ENCODE measurements around the gene BGN.

Gene BGN

GRCh38 chrX:153464116-153464515 lies 30.7 kb upstream of the BGN start:
- Histone ChIP-seq H3K27me3 (ENCODE audit: control insufficient read depth, insufficient read depth, low read length) (no peaks in the 10 kb centered on the region), H3K9ac (ENCODE audit: low read depth, low read length) (no peak overlapping the region), H3K9me3 (ENCODE audit: control insufficient read depth, insufficient read depth, low read length) (no peaks in the 10 kb centered on the region), H3K4me3 (ENCODE audit: low read depth, low read length) (no peak overlapping the region), H3K4me1 (ENCODE audit: control insufficient read depth, insufficient read depth, low read length) (no peaks in the 10 kb centered on the region), H3K36me3 (ENCODE audit: control insufficient read depth, insufficient read depth, low read length) (peaks cover 28% of the 10 kb centered on the region)

DNA sequence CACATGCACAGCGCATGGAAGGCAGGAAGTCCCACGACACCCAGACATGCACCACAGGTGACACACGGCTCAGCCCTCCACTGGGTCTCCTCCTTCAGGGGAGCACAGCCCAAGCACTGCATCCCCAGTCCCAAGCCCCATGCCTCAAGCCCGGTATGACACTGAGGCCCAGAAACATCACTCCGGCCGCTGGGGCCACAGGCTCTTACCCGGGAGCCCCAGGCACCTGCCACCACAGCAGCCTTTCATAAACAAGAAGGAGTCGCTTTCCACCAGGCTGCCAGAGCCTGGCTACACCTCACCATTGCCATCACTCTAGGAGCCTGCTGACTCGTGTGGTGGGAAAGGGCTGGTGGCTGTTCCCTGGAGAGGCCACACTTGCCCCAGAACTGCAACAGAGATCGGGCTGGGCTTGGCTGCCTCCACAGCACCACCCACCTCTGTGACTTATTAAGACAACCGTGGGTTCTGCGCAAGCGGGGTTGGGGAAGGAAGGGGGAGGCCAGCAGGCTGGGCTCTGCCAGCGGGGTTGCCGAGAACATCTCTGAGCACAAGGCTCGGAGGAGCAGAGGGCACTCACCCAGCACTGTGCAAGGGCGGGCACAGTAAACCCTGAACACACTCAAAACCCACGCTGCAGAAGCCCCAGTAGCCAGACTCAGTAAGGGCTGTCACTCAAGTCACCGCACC lies 28.9 kb upstream of the BGN start:
- no peaks in the 10 kb centered on the region for H3K27me3 ChIP-seq (ENCODE audit: control insufficient read depth, insufficient read depth, low read length)
- peaks cover 31% of the 10 kb centered on the region for H3K36me3 ChIP-seq (ENCODE audit: control insufficient read depth, insufficient read depth, low read length)
- H3K4me3 ChIP-seq (ENCODE audit: low read depth, low read length) = no peak overlapping the region
- no peaks in the 10 kb centered on the region for H3K9me3 ChIP-seq (ENCODE audit: control insufficient read depth, insufficient read depth, low read length)
- no peak overlapping the region for H3K9ac ChIP-seq (ENCODE audit: low read depth, low read length)
- H3K4me1 ChIP-seq (ENCODE audit: control insufficient read depth, insufficient read depth, low read length) = no peaks in the 10 kb centered on the region

- no peak overlapping the region for H3K4me3 ChIP-seq (ENCODE audit: low read depth, low read length)
- no peaks in the 10 kb centered on the region for H3K4me1 ChIP-seq (ENCODE audit: control insufficient read depth, insufficient read depth, low read length)
- no peaks in the 10 kb centered on the region for H3K27me3 ChIP-seq (ENCODE audit: control insufficient read depth, insufficient read depth, low read length)
- H3K9ac ChIP-seq (ENCODE audit: low read depth, low read length) = no peak overlapping the region
- H3K9me3 ChIP-seq (ENCODE audit: control insufficient read depth, insufficient read depth, low read length) = no peaks in the 10 kb centered on the region
- H3K36me3 ChIP-seq (ENCODE audit: control insufficient read depth, insufficient read depth, low read length) = peaks cover 24% of the 10 kb centered on the region
Observed at GRCh38 chrX:153468008-153468580, 26.7 kb upstream of the BGN start.

GRCh38 chrX:153469811-153470410 lies 24.9 kb upstream of the BGN start:
- peak overlapping the region; percentile 54 for H3K9ac ChIP-seq (ENCODE audit: low read depth, low read length)
- no peaks in the 10 kb centered on the region for H3K9me3 ChIP-seq (ENCODE audit: control insufficient read depth, insufficient read depth, low read length)
- no peaks in the 10 kb centered on the region for H3K4me1 ChIP-seq (ENCODE audit: control insufficient read depth, insufficient read depth, low read length)
- peaks cover 18% of the 10 kb centered on the region for H3K36me3 ChIP-seq (ENCODE audit: control insufficient read depth, insufficient read depth, low read length)
- peak overlapping the region; percentile 71 for H3K4me3 ChIP-seq (ENCODE audit: low read depth, low read length)
- no peaks in the 10 kb centered on the region for H3K27me3 ChIP-seq (ENCODE audit: control insufficient read depth, insufficient read depth, low read length)

DNA sequence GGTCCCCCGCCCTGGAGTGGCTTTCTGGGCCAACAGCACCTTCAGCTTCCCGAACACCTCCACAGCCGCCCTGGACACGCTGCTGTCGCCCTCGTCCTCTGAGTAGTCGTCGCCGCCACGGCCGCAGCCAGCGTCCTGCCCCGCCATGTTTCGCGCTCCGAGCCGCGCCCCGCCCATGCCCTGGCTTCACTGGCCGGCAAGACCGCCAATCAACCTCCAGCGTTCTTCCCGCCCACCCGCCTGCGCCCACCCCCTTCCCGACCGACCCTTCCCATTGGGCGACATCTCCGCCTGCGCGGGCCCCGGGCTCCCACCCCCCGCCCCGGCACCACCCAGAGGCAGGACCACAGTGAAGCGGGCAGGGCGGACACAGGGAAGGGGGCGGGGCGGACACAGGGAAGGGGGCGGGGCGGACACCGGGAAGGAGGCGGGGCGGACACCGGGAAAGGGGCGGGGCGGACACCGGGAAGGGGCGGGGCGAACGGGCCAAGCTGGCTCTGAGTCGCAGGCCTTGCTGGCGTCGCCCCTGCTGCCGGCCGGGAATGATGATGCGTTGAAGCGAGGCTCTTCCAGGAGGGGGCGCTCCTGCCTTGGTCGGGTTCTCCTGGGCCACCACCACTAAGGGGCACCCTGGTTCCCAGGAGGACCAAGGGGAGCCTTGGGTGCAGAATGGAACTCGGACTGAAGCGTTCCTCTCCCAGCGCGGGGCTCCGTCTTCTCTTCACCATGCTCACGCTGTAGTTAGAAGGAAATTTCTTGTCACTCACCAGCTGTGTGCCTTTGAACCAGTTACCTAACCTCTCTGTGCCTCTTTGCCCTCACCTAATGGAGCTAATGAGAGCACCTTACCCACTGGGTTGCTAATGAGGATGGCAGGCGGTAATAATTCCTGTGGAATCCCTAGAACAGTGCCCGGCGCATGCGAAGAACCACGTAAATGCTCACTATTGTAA lies 24.1 kb upstream of the BGN start, which contains the start of gene HAUS7:
HAUS7 (minus strand) TSS at position 166 of the 953 bp plus-strand sequence; CDS start at position 147, 19 bp downstream.
- Histone ChIP-seq H3K27me3 (ENCODE audit: control insufficient read depth, insufficient read depth, low read length) (peaks cover 5% of the 10 kb centered on the region), H3K36me3 (ENCODE audit: control insufficient read depth, insufficient read depth, low read length) (peaks cover 18% of the 10 kb centered on the region), H3K4me3 (ENCODE audit: low read depth, low read length) (peak within 1 kb of the TSS; percentile 71), H3K9me3 (ENCODE audit: control insufficient read depth, insufficient read depth, low read length) (no peaks in the 10 kb centered on the region), H3K9ac (ENCODE audit: low read depth, low read length) (peak within 1 kb of the TSS; percentile 54), H3K4me1 (ENCODE audit: control insufficient read depth, insufficient read depth, low read length) (no peaks in the 10 kb centered on the region)

GRCh38 chrX:153471663-153472280 lies 23.0 kb upstream of the BGN start:
- Histone ChIP-seq H3K9ac (ENCODE audit: low read depth, low read length) (no peak overlapping the region), H3K27me3 (ENCODE audit: control insufficient read depth, insufficient read depth, low read length) (peaks cover 10% of the 10 kb centered on the region), H3K36me3 (ENCODE audit: control insufficient read depth, insufficient read depth, low read length) (peaks cover 18% of the 10 kb centered on the region), H3K4me3 (ENCODE audit: low read depth, low read length) (no peak overlapping the region), H3K9me3 (ENCODE audit: control insufficient read depth, insufficient read depth, low read length) (no peaks in the 10 kb centered on the region), H3K4me1 (ENCODE audit: control insufficient read depth, insufficient read depth, low read length) (no peaks in the 10 kb centered on the region)

- Histone ChIP-seq H3K4me1 (ENCODE audit: control insufficient read depth, insufficient read depth, low read length) (peaks cover 4% of the 10 kb centered on the region), H3K9ac (ENCODE audit: low read depth, low read length) (no peak overlapping the region), H3K4me3 (ENCODE audit: low read depth, low read length) (no peak overlapping the region), H3K27me3 (ENCODE audit: control insufficient read depth, insufficient read depth, low read length) (peaks cover 10% of the 10 kb centered on the region), H3K9me3 (ENCODE audit: control insufficient read depth, insufficient read depth, low read length) (peaks cover 5% of the 10 kb centered on the region), H3K36me3 (ENCODE audit: control insufficient read depth, insufficient read depth, low read length) (peaks cover 10% of the 10 kb centered on the region)
Observed at GRCh38 chrX:153473126-153473525, 21.7 kb upstream of the BGN start.

GRCh38 chrX:153474266-153474665 lies 20.5 kb upstream of the BGN start:
- Histone ChIP-seq H3K4me1 (ENCODE audit: control insufficient read depth, insufficient read depth, low read length) (peaks cover 4% of the 10 kb centered on the region), H3K27me3 (ENCODE audit: control insufficient read depth, insufficient read depth, low read length) (peaks cover 10% of the 10 kb centered on the region), H3K4me3 (ENCODE audit: low read depth, low read length) (no peak overlapping the region), H3K9ac (ENCODE audit: low read depth, low read length) (no peak overlapping the region), H3K36me3 (ENCODE audit: control insufficient read depth, insufficient read depth, low read length) (peaks cover 3% of the 10 kb centered on the region), H3K9me3 (ENCODE audit: control insufficient read depth, insufficient read depth, low read length) (peaks cover 5% of the 10 kb centered on the region)

DNA sequence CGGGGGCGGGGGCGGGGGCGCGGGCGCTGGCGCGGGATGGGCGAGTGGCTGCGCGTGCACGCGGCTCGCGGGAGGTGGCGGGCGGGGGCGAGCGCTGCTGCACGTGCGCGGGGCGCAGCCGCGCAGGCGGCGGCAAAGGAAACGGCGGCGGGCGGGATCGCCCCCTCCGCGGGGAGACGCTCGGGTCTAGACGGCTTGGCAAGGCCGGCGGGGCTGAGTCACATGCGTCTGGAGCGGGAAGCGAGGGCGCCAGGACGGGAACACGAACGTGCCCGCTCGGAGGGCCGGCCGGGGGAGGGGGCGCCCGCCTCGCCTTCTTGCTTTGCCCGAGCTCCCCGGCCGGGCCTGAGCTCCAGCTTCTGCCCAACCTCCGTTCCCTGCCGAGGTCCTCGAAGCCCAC lies 20.1 kb upstream of the BGN start:
- H3K27me3 ChIP-seq (ENCODE audit: control insufficient read depth, insufficient read depth, low read length) = peaks cover 10% of the 10 kb centered on the region
- peaks cover 5% of the 10 kb centered on the region for H3K9me3 ChIP-seq (ENCODE audit: control insufficient read depth, insufficient read depth, low read length)
- H3K4me1 ChIP-seq (ENCODE audit: control insufficient read depth, insufficient read depth, low read length) = peaks cover 4% of the 10 kb centered on the region
- H3K4me3 ChIP-seq (ENCODE audit: low read depth, low read length) = no peak overlapping the region
- H3K36me3 ChIP-seq (ENCODE audit: control insufficient read depth, insufficient read depth, low read length) = peaks cover 1% of the 10 kb centered on the region
- H3K9ac ChIP-seq (ENCODE audit: low read depth, low read length) = no peak overlapping the region

- H3K4me3 ChIP-seq (ENCODE audit: low read depth, low read length) = no peak overlapping the region
Observed at GRCh38 chrX:153475271-153475670, 19.5 kb upstream of the BGN start.

DNA sequence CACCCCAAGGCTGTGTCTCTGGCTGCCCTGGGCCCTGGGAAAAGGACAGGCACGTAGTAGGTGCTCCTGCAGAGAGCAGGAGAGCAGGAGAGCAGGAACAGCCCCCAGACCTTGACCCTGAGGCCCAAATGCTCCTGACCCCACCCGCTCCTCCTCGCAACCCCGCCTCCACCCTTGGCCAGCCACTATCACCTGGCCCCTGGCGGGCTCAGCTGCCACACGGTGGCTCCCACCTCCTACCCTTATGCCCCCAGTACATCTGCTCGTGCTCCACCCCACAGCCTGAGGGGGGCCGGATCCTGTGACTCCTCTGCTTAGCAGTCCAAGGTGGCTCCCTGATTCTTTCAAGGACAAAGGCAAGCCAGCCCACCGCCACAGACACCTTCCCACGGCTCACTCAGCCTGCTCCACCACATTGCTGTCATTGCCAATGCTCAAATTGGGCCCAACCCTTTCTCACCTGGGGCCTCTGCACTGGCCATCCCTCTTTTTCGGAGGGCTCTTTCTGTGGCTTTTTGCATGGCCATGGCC lies 19.0 kb upstream of the BGN start:
- Histone ChIP-seq H3K9me3 (ENCODE audit: control insufficient read depth, insufficient read depth, low read length) (peaks cover 5% of the 10 kb centered on the region), H3K4me1 (ENCODE audit: control insufficient read depth, insufficient read depth, low read length) (peaks cover 4% of the 10 kb centered on the region), H3K27me3 (ENCODE audit: control insufficient read depth, insufficient read depth, low read length) (peaks cover 10% of the 10 kb centered on the region), H3K4me3 (ENCODE audit: low read depth, low read length) (no peak overlapping the region), H3K36me3 (ENCODE audit: control insufficient read depth, insufficient read depth, low read length) (no peaks in the 10 kb centered on the region), H3K9ac (ENCODE audit: low read depth, low read length) (no peak overlapping the region)

More at GRCh38 chrX:153475271-153475670, 19.5 kb upstream of the BGN start:
- Histone ChIP-seq H3K27me3 (ENCODE audit: control insufficient read depth, insufficient read depth, low read length) (peaks cover 10% of the 10 kb centered on the region), H3K9me3 (ENCODE audit: control insufficient read depth, insufficient read depth, low read length) (peaks cover 5% of the 10 kb centered on the region), H3K9ac (ENCODE audit: low read depth, low read length) (no peak overlapping the region), H3K36me3 (ENCODE audit: control insufficient read depth, insufficient read depth, low read length) (no peaks in the 10 kb centered on the region), H3K4me1 (ENCODE audit: control insufficient read depth, insufficient read depth, low read length) (peaks cover 4% of the 10 kb centered on the region)
